H7 (cell line): ENCODE measurements around the gene TTC33. TPM values are rescaled to one million over a fixed set of nuclear protein-coding genes. Genes with fewer than 3 reads are reported as not detected.

Source experiments
- DNase-seq: peaks from one replicate; pipeline ENCODE4 v3.0.0; 2012
- H3K27me3 ChIP-seq: 2 replicates; pipeline ENCODE4 v1.6.0; 2011; ENCODE audit warnings: mild to moderate bottlenecking, low read length; ENCODE audit not compliant: control insufficient read depth, insufficient read depth
- H3K36me3 ChIP-seq: replicated peaks from 2 replicates; pipeline ENCODE4 v1.5.1; 2011; ENCODE audit warnings: low read length; ENCODE audit not compliant: control insufficient read depth, insufficient read depth
- H3K4me3 ChIP-seq: 2 replicates; pipeline ENCODE4 v1.5.1; 2011; ENCODE audit warnings: low read depth, mild to moderate bottlenecking, control low read depth, low read length, moderate library complexity; ENCODE audit not compliant: insufficient read depth
- total RNA-seq: library from RNA; depleted of rRNA; stranded (reverse); fragments of >200 nt; shearing (Covaris generic); gene quantifications from 2 replicates; pipeline ENCODE4 v1.2.3, GENCODE V29; 2014

TTC33 gene
- total RNA-seq, 1 experiment from 2014 or later: 7.8 TPM

- H3K27me3 ChIP-seq: no peaks in the 10 kb centered on the region
- DNase-seq: no peak
- H3K4me3 ChIP-seq: no peak overlapping the region
Observed at GRCh38 chr5:40560474-40561110, 195.2 kb downstream of the TTC33 start.

GRCh38 chr5:40559306-40559705, 196.5 kb downstream of the TTC33 start:
- no peak for DNase-seq
- no peaks in the 10 kb centered on the region for H3K27me3 ChIP-seq
- no peaks in the 10 kb centered on the region for H3K36me3 ChIP-seq
- H3K4me3 ChIP-seq: no peak overlapping the region

More at GRCh38 chr5:40560474-40561110, 195.2 kb downstream of the TTC33 start:
- no peaks in the 10 kb centered on the region for H3K36me3 ChIP-seq

- no peak overlapping the region for H3K4me3 ChIP-seq
- H3K27me3 ChIP-seq: no peaks in the 10 kb centered on the region
- no peak for DNase-seq
- no peaks in the 10 kb centered on the region for H3K36me3 ChIP-seq
Observed at GRCh38 chr5:40557501-40557900, 198.3 kb downstream of the TTC33 start.

- Histone ChIP-seq H3K27me3 (no peaks in the 10 kb centered on the region), H3K36me3 (no peaks in the 10 kb centered on the region), H3K4me3 (no peak overlapping the region)
- no peak for DNase-seq
Observed at GRCh38 chr5:40556811-40557210, 198.9 kb downstream of the TTC33 start.

GRCh38 chr5:40555886-40556285, 199.9 kb downstream of the TTC33 start:
- no peak for DNase-seq
- H3K27me3 ChIP-seq: no peaks in the 10 kb centered on the region
- no peaks in the 10 kb centered on the region for H3K36me3 ChIP-seq
- H3K4me3 ChIP-seq: no peak overlapping the region

- Histone ChIP-seq H3K27me3 (no peaks in the 10 kb centered on the region), H3K4me3 (no peak overlapping the region), H3K36me3 (no peaks in the 10 kb centered on the region)
- no peak for DNase-seq
Observed at GRCh38 chr5:40554813-40555212, 200.9 kb downstream of the TTC33 start.

- H3K4me3 ChIP-seq: no peak overlapping the region
- DNase-seq: no peak
- H3K36me3 ChIP-seq: no peaks in the 10 kb centered on the region
- H3K27me3 ChIP-seq: no peaks in the 10 kb centered on the region
Observed at GRCh38 chr5:40554054-40554453, 201.7 kb downstream of the TTC33 start.

GRCh38 chr5:40552981-40553380, 202.8 kb downstream of the TTC33 start:
- H3K27me3 ChIP-seq: no peaks in the 10 kb centered on the region
- no peak overlapping the region for H3K4me3 ChIP-seq
- no peaks in the 10 kb centered on the region for H3K36me3 ChIP-seq
- no peak for DNase-seq

- Histone ChIP-seq H3K27me3 (no peaks in the 10 kb centered on the region), H3K36me3 (no peaks in the 10 kb centered on the region), H3K4me3 (no peak overlapping the region)
- DNase-seq: no peak
Observed at GRCh38 chr5:40551496-40552491, 204.0 kb downstream of the TTC33 start.

- no peak overlapping the region for H3K4me3 ChIP-seq
- H3K27me3 ChIP-seq: no peaks in the 10 kb centered on the region
- DNase-seq: no peak
- no peaks in the 10 kb centered on the region for H3K36me3 ChIP-seq
Observed at GRCh38 chr5:40550481-40550880, 205.3 kb downstream of the TTC33 start.

- no peak for DNase-seq
- no peak overlapping the region for H3K4me3 ChIP-seq
Observed at GRCh38 chr5:40549616-40550015, 206.1 kb downstream of the TTC33 start.

GRCh38 chr5:40547994-40548575, 207.7 kb downstream of the TTC33 start:
- no peak overlapping the region for H3K4me3 ChIP-seq
- no peak for DNase-seq
- no peaks in the 10 kb centered on the region for H3K27me3 ChIP-seq
- H3K36me3 ChIP-seq: no peaks in the 10 kb centered on the region

More at GRCh38 chr5:40549616-40550015, 206.1 kb downstream of the TTC33 start:
- Histone ChIP-seq H3K27me3 (no peaks in the 10 kb centered on the region), H3K36me3 (no peaks in the 10 kb centered on the region)

- no peaks in the 10 kb centered on the region for H3K27me3 ChIP-seq
- H3K4me3 ChIP-seq: no peak overlapping the region
- H3K36me3 ChIP-seq: no peaks in the 10 kb centered on the region
- no peak for DNase-seq
Observed at GRCh38 chr5:40547557-40547956, 208.2 kb downstream of the TTC33 start.

GRCh38 chr5:40540301-40540700, 215.5 kb downstream of the TTC33 start:
- H3K4me3 ChIP-seq: no peak overlapping the region
- DNase-seq: no peak
- no peaks in the 10 kb centered on the region for H3K36me3 ChIP-seq
- H3K27me3 ChIP-seq: no peaks in the 10 kb centered on the region

GRCh38 chr5:40524677-40525076, 231.1 kb downstream of the TTC33 start:
- Histone ChIP-seq H3K4me3 (no peak overlapping the region), H3K27me3 (no peaks in the 10 kb centered on the region), H3K36me3 (no peaks in the 10 kb centered on the region)
- DNase-seq: no peak
